Skeletal muscle satellite cell (primary cell): ENCODE results near the gene FES.
A peak's percentile ranks its signal among the peaks of the same experiment; 100 is the strongest.

ENCODE experiments used
- H3K27me3 ChIP-seq: 2 replicates; pipeline ENCODE4 v1.7.0; 2013; ENCODE audit warnings: low read length; ENCODE audit not compliant: control insufficient read depth, insufficient read depth
- H3K36me3 ChIP-seq: 2 replicates; pipeline ENCODE4 v1.7.0; 2013; ENCODE audit warnings: mild to moderate bottlenecking, control low read depth, low read length; ENCODE audit not compliant: insufficient read depth
- H3K4me1 ChIP-seq: 2 replicates; pipeline ENCODE4 v1.7.0; 2013; ENCODE audit warnings: low read length; ENCODE audit not compliant: control insufficient read depth, insufficient read depth
- H3K4me2 ChIP-seq: 2 replicates; pipeline ENCODE4 v1.7.0; 2013; ENCODE audit warnings: mild to moderate bottlenecking, low read length
- H3K4me3 ChIP-seq: 2 replicates; pipeline ENCODE4 v1.7.0; 2013; ENCODE audit warnings: low read length
- H3K9ac ChIP-seq: 2 replicates; pipeline ENCODE4 v1.7.0; 2013; ENCODE audit warnings: mild to moderate bottlenecking, low read depth, low read length, moderate library complexity
- H3K9me3 ChIP-seq: replicated peaks from 2 replicates; pipeline ENCODE4 v1.7.0; 2013; ENCODE audit warnings: mild to moderate bottlenecking, control low read depth, low read length

FES gene

DNA sequence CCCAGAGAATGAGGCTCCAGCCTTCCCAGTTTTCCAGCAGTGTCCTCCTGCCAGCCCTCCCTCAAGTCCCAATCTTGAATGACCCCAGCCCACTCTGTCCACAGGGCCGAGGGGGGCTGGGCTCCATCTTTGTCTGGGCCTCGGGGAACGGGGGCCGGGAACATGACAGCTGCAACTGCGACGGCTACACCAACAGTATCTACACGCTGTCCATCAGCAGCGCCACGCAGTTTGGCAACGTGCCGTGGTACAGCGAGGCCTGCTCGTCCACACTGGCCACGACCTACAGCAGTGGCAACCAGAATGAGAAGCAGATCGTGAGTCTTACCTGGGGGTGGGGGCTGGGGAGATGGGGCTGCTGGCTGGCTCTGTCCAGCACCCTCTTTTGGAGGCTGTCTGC, 5.6 kb upstream of the FES start:
- no peak overlapping the region for H3K9ac ChIP-seq
- no peaks in the 10 kb centered on the region for H3K9me3 ChIP-seq
- no peak overlapping the region for H3K4me2 ChIP-seq
- peaks cover 69% of the 10 kb centered on the region for H3K36me3 ChIP-seq
- H3K27me3 ChIP-seq: no peaks in the 10 kb centered on the region
- peaks cover 14% of the 10 kb centered on the region for H3K4me1 ChIP-seq
- H3K4me3 ChIP-seq: no peak overlapping the region

DNA sequence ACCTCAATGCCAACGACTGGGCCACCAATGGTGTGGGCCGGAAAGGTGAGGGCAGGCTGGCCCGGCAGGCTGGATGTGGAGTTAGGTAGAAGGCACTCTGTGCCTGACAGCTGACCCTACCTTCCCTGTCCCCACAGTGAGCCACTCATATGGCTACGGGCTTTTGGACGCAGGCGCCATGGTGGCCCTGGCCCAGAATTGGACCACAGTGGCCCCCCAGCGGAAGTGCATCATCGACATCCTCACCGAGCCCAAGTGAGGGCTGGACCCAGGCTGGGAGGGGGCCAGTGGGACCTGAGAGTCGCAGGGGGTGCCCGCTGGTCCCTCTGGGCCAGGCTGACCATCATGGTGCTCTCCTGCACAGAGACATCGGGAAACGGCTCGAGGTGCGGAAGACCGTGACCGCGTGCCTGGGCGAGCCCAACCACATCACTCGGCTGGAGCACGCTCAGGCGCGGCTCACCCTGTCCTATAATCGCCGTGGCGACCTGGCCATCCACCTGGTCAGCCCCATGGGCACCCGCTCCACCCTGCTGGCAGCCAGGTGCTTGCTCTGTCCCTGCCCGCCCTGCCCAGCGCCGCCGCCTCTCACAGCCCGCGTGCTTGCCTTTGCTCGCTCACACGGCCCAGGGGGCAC, 4.5 kb upstream of the FES start:
- no peak overlapping the region for H3K4me2 ChIP-seq
- H3K4me3 ChIP-seq: no peak overlapping the region
- H3K9me3 ChIP-seq: no peaks in the 10 kb centered on the region
- peaks cover 14% of the 10 kb centered on the region for H3K4me1 ChIP-seq
- peaks cover 69% of the 10 kb centered on the region for H3K36me3 ChIP-seq
- H3K27me3 ChIP-seq: no peaks in the 10 kb centered on the region
- no peak overlapping the region for H3K9ac ChIP-seq

DNA sequence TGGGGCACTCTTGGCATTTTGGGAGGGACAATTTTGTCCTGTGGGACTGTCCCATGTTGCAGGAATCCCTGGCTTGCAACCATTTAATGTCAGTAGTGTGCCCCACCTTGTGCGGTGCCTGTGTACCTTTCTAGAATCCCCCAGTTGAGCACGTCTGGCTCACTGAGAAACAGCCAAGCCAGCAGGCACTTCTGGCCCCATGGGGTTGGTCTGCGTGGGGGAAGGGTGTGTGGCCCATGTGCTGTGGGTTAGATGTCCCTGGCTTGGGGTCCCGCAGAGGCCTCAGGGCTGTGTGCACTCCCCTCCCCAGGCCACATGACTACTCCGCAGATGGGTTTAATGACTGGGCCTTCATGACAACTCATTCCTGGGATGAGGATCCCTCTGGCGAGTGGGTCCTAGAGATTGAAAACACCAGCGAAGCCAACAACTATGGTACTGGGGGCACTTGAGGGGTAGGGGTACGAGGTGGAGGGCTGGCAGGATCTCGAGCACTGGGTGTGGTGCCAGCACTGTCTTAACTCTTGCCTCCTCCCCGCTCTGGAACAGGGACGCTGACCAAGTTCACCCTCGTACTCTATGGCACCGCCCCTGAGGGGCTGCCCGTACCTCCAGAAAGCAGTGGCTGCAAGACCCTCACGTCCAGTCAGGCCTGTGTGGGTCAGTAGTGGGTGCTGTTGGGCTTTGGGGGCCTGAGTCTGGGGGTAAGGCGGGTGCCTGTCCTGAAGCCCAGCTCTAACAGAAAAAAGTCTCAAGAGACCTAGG, 3.7 kb upstream of the FES start:
- Histone ChIP-seq H3K4me1 (peaks cover 16% of the 10 kb centered on the region), H3K9me3 (no peaks in the 10 kb centered on the region), H3K36me3 (peaks cover 68% of the 10 kb centered on the region), H3K4me2 (no peak overlapping the region), H3K9ac (no peak overlapping the region), H3K4me3 (no peak overlapping the region), H3K27me3 (no peaks in the 10 kb centered on the region)

DNA sequence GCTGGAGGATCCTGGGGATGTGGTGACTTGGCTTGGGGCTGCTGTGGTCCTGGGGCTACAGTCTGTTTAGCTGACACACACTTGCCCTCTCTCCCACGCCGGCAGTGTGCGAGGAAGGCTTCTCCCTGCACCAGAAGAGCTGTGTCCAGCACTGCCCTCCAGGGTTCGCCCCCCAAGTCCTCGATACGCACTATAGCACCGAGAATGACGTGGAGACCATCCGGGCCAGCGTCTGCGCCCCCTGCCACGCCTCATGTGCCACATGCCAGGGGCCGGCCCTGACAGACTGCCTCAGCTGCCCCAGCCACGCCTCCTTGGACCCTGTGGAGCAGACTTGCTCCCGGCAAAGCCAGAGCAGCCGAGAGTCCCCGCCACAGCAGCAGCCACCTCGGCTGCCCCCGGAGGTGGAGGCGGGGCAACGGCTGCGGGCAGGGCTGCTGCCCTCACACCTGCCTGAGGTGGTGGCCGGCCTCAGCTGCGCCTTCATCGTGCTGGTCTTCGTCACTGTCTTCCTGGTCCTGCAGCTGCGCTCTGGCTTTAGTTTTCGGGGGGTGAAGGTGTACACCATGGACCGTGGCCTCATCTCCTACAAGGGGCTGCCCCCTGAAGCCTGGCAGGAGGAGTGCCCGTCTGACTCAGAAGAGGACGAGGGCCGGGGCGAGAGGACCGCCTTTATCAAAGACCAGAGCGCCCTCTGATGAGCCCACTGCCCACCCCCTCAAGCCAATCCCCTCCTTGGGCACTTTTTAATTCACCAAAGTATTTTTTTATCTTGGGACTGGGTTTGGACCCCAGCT, 2.9 kb upstream of the FES start:
- H3K27me3 ChIP-seq: no peaks in the 10 kb centered on the region
- no peak overlapping the region for H3K4me2 ChIP-seq
- H3K9me3 ChIP-seq: no peaks in the 10 kb centered on the region
- no peak overlapping the region for H3K9ac ChIP-seq
- no peak overlapping the region for H3K4me3 ChIP-seq
- peaks cover 62% of the 10 kb centered on the region for H3K36me3 ChIP-seq
- peaks cover 20% of the 10 kb centered on the region for H3K4me1 ChIP-seq

DNA sequence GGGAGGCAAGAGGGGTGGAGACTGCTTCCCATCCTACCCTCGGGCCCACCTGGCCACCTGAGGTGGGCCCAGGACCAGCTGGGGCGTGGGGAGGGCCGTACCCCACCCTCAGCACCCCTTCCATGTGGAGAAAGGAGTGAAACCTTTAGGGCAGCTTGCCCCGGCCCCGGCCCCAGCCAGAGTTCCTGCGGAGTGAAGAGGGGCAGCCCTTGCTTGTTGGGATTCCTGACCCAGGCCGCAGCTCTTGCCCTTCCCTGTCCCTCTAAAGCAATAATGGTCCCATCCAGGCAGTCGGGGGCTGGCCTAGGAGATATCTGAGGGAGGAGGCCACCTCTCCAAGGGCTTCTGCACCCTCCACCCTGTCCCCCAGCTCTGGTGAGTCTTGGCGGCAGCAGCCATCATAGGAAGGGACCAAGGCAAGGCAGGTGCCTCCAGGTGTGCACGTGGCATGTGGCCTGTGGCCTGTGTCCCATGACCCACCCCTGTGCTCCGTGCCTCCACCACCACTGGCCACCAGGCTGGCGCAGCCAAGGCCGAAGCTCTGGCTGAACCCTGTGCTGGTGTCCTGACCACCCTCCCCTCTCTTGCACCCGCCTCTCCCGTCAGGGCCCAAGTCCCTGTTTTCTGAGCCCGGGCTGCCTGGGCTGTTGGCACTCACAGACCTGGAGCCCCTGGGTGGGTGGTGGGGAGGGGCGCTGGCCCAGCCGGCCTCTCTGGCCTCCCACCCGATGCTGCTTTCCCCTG, 2.2 kb upstream of the FES start:
- Histone ChIP-seq H3K4me2 (no peak overlapping the region), H3K9ac (no peak overlapping the region), H3K36me3 (peaks cover 54% of the 10 kb centered on the region), H3K4me3 (no peak overlapping the region), H3K27me3 (no peaks in the 10 kb centered on the region), H3K9me3 (no peaks in the 10 kb centered on the region), H3K4me1 (peaks cover 20% of the 10 kb centered on the region)

DNA sequence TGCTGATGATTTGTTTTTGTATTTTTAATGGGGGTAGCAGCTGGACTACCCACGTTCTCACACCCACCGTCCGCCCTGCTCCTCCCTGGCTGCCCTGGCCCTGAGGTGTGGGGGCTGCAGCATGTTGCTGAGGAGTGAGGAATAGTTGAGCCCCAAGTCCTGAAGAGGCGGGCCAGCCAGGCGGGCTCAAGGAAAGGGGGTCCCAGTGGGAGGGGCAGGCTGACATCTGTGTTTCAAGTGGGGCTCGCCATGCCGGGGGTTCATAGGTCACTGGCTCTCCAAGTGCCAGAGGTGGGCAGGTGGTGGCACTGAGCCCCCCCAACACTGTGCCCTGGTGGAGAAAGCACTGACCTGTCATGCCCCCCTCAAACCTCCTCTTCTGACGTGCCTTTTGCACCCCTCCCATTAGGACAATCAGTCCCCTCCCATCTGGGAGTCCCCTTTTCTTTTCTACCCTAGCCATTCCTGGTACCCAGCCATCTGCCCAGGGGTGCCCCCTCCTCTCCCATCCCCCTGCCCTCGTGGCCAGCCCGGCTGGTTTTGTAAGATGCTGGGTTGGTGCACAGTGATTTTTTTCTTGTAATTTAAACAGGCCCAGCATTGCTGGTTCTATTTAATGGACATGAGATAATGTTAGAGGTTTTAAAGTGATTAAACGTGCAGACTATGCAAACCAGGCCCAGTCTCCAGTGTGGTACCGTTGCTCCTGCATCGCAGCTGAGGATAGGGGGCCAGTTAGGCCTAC, 1.4 kb upstream of the FES start:
- Histone ChIP-seq H3K9me3 (no peaks in the 10 kb centered on the region), H3K9ac (peak overlapping the region; percentile 86), H3K4me1 (peaks cover 20% of the 10 kb centered on the region), H3K4me3 (no peak overlapping the region), H3K4me2 (no peak overlapping the region), H3K36me3 (peaks cover 46% of the 10 kb centered on the region), H3K27me3 (no peaks in the 10 kb centered on the region)

DNA sequence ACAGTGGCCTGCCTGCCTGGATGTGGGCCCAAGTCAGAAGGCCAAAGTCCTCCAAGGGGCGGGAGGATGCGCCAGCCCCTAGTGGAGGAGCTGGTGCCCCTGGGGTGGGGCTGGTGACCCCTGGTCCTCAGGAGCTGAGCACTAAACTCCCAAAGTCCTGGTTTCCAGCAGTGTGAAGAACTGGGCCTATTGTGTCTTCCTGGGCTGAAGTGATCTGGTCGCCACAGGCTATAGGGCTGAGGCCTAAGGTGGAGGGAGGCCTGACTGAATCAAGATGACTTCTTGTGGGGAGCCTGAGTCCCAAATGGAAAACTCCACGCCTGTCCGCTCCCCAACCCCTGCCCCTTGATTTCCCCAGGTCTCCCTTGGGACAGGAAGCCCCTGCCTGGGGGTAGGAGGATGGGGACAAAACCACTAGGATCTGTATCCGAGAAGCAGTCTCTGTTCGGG, 753 bp upstream of the FES start:
- H3K9ac ChIP-seq: peak overlapping the region; percentile 86
- H3K4me3 ChIP-seq: no peak overlapping the region
- H3K4me2 ChIP-seq: peak overlapping the region; percentile 74
- peaks cover 20% of the 10 kb centered on the region for H3K4me1 ChIP-seq
- H3K9me3 ChIP-seq: no peaks in the 10 kb centered on the region
- H3K27me3 ChIP-seq: no peaks in the 10 kb centered on the region
- H3K36me3 ChIP-seq: peaks cover 40% of the 10 kb centered on the region

DNA sequence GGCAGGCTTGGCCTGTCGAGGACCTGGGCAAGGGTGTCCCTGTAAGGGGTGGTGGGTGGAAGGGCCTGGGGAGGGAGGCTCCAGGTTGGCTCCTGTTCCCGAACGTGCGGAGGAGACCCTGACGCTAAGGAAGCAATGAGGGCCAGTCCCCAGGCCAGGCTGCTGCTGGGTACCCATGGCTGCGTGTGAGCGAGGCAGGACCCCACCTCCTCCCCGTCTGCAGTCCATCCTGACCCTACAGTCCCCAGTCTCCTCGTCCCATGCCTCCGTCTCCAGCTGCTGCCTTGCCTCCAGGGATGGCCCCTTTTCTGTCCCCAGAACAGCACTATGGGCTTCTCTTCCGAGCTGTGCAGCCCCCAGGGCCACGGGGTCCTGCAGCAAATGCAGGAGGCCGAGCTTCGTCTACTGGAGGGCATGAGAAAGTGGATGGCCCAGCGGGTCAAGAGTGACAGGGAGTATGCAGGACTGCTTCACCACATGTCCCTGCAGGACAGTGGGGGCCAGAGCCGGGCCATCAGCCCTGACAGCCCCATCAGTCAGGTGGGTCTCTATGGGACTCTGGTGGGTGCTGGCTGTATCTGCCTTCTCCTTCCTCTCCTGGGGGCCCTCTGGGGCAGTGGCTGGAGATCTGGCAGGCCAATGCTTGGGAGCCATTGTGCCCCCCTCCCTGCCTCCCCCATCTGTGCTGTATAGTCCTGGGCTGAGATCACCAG, 571 bp downstream of the FES start:
- Histone ChIP-seq H3K36me3 (peaks cover 27% of the 10 kb centered on the region), H3K9ac (peak overlapping the region; percentile 86)

DNA sequence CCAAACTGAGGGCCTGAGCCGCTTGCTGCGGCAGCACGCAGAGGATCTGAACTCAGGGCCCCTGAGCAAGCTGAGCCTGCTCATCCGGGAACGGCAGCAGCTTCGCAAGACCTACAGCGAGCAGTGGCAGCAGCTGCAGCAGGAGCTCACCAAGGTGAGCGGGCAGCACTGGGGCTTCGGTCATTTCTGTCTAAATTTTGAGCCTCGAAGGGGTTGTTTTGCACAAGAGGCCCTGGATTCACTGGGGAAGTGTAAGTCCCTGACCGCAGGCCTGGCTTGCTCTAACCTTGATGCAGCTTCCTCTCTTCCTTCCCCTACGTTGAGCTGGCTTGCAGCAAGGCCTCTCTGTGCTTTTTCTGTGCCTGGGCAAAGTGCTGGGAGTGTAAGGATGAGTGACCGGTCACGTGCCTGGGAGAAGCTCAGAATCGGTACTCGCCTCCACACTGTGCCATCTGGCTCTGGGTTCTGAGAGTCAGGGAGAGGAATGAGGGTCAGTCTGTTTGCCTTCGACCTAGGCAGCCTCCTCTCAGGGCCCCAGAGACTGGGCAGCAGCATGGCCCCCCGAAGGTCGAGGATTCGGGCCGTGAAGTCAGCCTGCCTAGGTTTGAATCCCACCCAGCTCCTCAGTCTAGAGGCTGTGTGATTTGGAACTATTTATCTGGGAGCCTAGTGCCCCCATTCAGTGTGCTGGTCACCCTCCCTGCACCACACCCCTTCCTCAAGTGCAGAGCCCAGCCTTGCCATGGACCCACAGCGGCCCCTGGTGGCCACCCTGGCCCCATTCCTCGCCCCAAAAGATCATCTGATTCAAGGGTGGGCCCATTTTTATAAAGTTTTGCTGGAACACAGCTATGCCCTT, 1.4 kb downstream of the FES start:
- Histone ChIP-seq H3K27me3 (no peaks in the 10 kb centered on the region), H3K9me3 (no peaks in the 10 kb centered on the region), H3K9ac (no peak overlapping the region), H3K4me3 (no peak overlapping the region), H3K4me2 (peak overlapping the region; percentile 15), H3K36me3 (peaks cover 19% of the 10 kb centered on the region), H3K4me1 (peaks cover 20% of the 10 kb centered on the region)

More for the DNA sequence above, 571 bp downstream of the FES start:
- Histone ChIP-seq H3K4me1 (peaks cover 20% of the 10 kb centered on the region), H3K4me3 (peak overlapping the region; percentile 57), H3K9me3 (no peaks in the 10 kb centered on the region), H3K27me3 (no peaks in the 10 kb centered on the region), H3K4me2 (peak overlapping the region; percentile 74)

DNA sequence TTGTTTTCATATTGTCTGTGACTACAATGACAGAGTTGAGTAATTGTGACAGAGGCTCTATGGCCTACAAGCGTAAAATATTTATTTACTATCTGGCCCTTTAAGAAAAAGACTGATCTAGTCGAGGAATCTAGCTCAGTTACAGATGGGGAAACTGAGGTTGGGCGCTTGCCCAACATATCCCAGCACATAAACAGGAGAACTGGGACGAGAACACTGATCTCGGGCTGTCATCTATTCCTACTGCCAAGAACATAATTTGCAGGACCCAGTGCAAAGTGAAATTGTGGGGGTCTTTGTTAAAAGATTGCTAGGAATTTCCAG, 1.9 kb downstream of the FES start:
- no peaks in the 10 kb centered on the region for H3K9me3 ChIP-seq
- H3K4me1 ChIP-seq: peaks cover 20% of the 10 kb centered on the region
- H3K27me3 ChIP-seq: no peaks in the 10 kb centered on the region
- peaks cover 13% of the 10 kb centered on the region for H3K36me3 ChIP-seq
- H3K9ac ChIP-seq: no peak overlapping the region
- H3K4me3 ChIP-seq: no peak overlapping the region
- H3K4me2 ChIP-seq: no peak overlapping the region
